GM19025 (cell line): ENCODE measurements around the gene DCTN5.

Experiments
- ATAC-seq: cut with Tn5 transposase; IDR thresholded peaks from one replicate; pipeline ENCODE4 v1.9.1; 2021; ENCODE audit warnings: mild to moderate bottlenecking, low read depth, moderate library complexity; ENCODE audit not compliant: unreplicated experiment

The DCTN5 gene

GRCh38 chr16:23724096-23724784 lies 83.0 kb downstream of the DCTN5 start:
- no peak for ATAC-seq

GRCh38 chr16:23724785-23725131 lies 83.5 kb downstream of the DCTN5 start:
- no peak for ATAC-seq

GRCh38 chr16:23726710-23727109 lies 85.4 kb downstream of the DCTN5 start:
- ATAC-seq: no peak
